Inflammatory macrophage treated with lipopolysaccharide for 1 hour (primary cell): ENCODE measurements around the gene LEMD2.
"Not testable (repeated sequence)": the region's sequence is repeated elsewhere in the genome, so short reads cannot be mapped to it uniquely, and the experiment has no call there.

Experiments
- DNase-seq, 2 donors: peaks; one replicate each; pipeline ENCODE4 v3.0.0-alpha.2; 2020 to 2022

The LEMD2 gene

DNA sequence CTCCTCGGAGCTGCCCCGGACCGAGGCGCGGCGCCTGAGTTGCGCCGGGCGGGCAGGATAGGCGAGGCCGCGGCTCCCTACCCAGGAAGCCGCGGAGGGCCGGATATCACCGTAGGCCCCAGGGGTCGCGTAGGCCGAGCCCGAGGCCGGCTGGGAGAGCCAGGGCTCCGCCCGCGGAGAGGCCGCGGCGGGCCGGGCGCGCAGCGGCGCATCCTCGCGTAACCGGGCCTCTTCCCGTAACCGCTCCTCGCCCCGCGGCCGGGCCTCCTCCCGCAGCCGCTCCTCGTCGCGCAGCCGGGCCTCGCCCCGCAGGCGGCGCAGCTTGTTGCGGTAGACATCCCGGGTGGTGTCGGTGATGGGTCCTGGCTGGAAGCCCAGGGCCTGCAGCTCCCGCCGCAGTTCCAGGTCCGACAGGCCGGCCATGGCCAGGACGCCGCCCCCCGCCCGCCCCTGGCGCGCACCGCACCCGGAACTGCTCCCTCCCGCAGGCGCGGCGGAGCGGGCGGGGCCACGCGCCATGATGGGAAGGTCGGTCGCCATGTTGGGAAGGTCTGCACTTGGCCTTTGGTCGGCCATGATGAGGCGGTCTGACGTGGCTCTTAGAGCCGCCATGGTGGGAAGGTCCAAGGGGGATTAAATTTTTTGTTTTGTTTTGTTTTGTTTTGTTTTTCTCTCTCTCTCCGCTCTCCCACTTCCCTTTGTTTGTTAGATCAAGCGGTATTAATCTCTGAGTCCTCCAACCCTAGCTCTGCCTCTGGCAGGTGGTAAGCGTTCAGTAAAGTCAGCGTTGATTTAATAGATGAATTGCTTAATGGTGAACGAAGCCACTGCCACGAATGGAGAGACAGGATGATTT lies at the start of gene LEMD2:
LEMD2 (minus strand) TSS at position 437 of the 856 bp plus-strand sequence; CDS start at position 423, 14 bp downstream.
- peak; percentile 87 to 96 for DNase-seq

GRCh38 chr6:33837971-33838665 lies 49.2 kb upstream of the LEMD2 start:
- no peak for DNase-seq

DNA sequence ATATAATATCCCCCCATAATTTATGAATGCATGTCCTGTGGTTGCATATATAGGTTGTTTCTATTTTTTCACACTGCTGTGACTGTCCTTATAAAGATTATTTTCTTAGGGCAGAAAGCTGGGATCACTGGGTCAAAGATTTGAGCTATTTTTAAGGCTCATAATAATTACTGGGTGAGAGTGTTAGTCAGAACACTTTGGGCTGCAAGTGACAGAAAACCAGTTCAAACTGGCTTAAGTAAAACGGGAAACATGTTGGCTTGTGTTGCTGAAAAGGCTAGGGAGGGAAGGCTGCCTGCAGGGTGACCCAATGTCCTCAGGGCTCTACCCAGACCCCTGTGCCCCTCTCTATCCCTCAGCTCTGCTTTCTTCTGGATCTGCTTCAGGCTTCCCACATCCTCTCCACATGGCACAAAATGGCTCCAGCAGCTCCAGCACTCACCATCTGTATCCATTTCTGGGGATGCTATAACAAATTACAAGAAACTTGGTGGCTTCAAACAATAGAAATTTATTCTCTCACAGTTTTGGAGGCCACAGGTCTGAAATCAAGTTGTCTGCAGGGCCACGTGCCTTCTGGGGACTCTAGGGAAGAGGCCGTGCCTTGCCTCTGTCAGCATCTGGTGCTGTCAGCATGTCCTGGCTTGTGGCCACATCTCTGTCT lies 48.0 kb upstream of the LEMD2 start:
- no peak for DNase-seq

DNA sequence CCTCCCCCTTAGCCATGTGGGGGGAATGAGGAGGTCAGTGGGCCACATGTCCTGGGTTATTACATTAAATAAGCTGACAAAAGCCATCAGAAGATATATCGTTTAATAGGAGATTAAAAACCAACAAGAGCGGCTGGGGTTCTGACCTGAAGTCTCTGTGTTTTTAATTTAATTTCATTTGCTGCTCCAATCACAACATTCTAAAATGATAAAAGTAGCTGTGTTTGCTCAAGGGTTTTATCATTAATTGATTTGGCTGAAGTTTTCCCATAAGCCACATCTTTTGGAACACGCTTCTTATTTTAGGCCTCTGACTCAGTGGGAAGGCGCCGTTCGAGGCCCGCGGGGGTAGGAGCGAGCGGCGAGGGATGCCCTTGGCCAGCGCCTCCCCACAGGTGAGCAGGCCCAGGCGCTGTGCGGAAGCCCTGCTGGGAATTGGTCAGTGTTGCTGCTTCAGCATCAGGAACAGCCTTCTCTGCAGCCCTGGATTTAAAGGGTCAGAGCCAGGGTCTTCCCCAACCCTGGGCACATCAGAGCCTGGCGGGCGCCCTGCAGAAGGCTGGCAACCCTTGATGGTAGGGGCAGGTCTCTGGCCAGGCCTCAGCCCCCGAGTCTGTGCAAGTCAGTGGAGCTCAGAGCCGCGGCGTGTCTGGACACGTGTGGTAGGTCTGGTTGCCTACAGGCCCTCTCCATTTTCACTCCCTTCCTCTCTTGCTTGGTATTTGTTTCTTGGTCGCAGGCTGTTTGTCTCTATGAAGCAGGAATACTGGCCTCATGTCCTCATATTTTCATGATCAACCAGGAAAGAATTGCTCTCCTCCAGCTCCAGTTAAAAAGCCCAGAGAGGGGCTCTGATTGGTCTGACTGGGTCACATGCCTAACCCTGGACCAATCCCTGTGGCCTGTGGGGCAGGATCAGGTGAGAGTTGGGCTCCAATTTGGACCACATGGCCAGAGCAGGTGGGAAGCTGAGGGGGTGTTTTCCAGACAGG lies 45.8 kb upstream of the LEMD2 start:
- no peak for DNase-seq

GRCh38 chr6:33833599-33833998 lies 44.7 kb upstream of the LEMD2 start:
- DNase-seq = no peak

DNA sequence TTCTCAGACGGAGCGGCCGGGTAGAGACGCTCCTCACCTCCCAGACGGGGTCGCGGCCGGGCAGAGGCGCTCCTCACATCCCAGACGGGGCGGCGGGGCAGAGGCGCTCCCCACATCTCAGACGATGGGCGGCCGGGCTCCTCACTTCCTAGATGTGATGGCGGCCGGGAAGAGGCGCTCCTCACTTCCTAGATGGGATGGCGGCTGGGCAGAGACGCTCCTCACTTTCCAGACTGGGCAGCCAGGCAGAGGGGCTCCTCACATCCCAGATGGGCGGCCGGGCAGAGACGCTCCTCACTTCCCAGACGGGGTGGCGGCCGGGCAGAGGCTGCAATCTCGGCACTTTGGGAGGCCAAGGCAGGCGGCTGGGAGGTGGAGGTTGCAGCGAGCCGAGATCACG lies 43.9 kb upstream of the LEMD2 start:
- DNase-seq = not testable (repeated sequence)

- DNase-seq = not testable (repeated sequence)
Measured at GRCh38 chr6:33831725-33832124, 42.8 kb upstream of the LEMD2 start.

DNA sequence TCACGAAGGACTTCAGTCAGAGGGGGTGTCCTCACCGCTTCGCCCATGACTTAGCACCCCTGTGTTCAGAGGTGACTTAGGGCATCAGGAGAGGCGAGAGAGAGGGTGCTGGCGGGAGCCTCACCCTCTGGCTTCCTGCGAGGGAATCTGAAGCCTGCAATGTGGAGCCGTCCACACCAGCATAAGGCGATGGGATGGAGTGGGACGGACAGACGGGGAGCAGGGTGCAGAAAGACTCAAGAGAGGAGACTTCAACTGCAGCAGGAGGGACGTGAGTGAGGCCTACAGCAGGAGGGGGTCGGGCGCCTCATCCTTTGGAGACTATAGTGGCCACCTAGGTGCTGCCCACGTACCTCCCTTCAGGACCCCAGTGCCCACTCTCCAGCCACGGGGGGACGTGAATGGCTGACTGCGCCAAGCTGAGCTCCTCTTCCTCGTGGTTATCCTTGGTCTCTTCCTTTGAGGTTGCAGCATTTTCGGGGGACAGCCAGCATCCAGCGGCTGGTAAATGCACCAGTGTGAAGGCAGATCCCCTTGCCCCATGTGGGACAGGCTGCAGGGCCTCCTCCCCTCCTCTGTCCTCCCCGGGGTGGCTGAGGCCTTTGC lies 41.8 kb upstream of the LEMD2 start:
- no peak for DNase-seq

DNA sequence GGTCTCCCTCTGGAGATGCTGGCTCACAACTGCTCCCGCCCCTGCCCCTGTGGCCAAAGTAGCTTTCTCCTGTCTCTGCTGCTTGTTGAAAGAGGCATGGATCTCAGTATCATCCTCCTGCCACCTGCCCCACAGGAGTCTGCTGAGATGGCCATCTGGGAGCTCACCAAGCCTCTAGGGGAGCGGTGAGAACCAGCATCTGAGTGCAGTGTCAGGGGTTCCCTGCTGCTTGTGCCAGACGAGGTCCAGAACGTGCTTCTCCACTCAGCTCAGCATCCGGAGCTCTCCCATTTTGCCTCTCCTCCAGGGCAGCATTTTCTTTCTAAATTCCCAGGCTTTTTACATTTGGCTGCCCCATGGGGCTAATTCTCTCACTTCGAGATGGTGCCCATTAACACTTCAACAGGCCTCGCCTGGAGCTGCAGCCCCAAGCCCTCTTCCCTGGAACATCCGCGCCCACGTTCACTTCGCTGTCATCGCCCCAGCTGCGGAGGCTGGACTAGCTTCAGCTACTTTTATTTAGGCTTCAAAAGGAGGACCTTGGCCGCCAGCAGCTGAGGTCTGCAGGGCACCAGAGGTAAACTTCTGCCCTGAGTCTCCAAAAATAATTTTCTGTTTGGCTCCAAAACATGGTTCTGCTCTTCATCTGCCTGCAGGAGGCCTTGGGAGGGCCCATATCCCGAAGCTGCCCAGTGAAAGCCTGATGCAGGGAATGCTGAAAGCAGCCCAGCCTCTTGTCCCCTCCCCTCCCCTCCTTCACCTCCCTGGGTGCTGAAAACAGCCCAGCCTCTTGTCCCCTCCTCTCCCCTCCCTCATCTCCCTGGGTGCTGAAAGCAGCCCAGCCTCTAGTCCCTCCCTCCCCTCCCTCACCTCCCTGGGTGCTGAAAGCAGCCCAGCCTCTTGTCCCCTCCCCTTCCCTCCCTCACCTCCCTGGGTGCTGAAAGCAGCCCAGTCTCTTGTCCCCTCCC lies 40.1 kb upstream of the LEMD2 start:
- no peak for DNase-seq

- no peak for DNase-seq
Measured at GRCh38 chr6:33828452-33828763, 39.5 kb upstream of the LEMD2 start.

DNA sequence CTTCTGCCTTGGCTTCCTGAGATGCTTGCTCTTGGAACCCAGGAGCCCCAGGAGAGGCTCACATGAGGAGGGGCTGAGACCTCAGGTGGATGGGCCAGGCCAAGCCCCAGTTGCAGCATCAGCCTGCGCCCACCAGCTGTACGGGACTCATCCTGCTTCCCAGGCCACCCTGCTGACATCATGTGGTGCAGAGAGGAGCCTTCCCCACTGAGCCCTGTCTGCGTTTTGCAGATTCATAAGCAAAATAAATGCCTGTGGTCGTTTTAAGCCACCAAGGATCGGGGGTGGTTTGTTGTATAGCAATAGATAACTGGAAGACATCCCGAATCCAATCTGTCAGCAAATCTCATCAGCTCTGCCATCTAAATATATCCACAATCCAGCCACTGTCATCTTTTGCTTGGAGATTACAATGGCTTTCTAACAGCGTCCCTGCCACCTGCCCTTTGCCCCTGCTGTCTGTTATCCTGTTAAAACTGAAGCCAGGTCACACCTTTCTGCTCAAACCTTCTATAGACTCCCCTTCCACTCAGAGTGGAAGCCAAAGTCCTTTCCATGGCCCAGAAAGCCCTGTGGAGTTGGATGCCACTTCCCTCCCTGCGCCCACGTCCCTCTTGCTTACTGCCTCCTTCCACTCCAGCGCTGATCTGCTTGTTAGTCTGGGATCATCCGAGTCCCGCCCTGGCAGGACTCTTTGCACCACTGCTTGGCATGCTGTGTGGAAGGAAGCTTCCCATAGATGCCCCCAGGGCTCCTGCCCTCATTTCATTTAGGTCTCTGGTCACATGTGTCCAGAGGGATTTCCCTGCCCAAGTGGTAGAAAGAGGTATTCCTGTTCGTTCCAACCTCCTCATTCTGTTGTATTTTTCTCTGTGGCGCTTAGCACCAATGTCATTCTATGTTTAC lies 38.9 kb upstream of the LEMD2 start:
- DNase-seq = no peak

- DNase-seq = no peak
Measured at GRCh38 chr6:33826537-33826936, 37.6 kb upstream of the LEMD2 start.

DNA sequence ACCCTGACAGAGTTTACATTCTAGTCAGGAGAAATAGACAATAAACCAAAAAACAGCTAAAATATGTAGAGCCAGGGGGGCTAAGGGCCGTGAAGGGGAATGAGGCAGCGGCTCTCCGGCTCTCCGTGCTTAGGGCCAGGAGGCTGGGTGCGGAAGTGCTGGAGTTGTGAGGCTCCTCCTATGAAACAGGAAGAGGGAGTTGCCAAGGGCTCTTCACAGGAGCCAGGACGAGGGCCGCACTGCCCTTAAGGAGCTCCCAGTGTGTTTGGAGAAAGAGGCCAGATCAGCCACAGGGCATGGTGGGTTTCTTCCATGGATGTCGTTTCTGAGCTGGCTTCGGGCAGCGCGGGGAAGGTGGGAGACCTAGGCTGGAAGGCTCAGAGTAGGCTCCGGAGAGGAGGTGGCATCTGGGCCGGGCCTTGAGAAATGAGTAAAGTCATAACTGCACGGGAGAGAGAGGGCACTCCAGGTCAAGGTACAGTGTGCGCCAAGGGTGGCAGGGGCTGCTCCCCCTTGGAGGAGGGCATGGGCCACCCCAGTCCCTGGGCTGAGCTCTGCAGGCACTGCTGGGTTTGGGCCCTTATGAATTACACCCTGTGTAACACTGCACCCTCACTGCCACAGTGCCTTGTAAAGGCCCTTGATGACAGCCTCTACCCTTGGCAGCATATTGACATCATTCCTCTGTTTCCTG lies 35.7 kb upstream of the LEMD2 start:
- DNase-seq = no peak

DNA sequence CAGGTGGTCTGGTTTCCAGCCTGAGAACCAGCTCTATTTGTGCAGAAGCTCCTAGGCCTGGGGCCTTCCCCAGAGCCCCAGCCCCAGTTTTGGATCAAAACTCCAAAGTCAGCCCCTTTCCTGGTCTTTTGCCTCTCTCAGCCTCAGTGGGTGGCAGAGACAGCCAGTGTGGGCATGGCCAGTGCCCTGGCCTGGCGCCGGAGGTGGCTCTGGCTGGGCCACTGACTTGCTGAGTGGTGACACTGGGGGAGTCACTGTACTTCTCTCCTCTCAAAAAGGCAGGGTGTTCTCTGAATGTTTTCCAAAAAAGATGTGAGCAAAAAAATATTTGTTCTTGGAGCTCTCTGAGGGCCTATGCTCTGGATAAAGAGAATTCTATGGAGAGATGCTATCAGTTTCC lies 34.9 kb upstream of the LEMD2 start:
- no peak for DNase-seq

GRCh38 chr6:33822575-33823395 lies 33.9 kb upstream of the LEMD2 start:
- no peak for DNase-seq

DNA sequence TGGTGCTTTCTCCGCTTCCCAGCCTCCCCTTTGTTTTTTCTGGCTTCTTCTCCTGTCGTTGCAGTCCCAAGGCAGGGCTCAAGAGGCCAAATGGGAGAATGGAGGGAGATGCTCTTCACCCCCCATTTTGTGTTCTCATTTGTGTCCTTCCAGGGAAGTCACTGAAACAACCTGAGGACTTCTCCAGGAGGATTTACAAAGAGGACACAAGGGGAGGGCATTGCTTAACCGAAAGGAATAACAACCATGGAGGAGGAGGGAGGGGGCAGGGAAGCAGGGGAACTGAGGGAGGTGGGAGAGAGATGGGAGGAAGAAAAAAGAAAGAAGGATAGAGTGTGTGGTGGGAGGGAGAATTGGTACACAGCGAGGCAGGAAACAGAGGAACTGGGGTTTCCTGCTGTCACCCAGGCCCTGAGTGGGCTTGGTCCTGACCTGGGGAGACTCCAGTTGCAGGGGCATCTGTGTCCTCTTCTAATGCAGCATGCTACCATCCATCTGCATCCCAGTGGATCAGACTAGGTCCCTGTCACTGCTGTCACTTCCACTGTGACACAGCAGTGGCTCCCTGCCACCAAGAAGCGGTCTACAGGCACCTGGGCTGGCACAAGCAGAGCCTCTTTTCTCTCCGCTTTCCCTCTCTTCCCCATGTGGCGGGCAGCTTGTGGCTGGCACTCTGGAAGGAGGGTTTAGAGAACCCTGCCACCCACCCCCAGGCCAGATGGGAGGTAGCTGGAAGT lies 32.0 kb upstream of the LEMD2 start:
- DNase-seq = no peak

- DNase-seq = no peak
Measured at GRCh38 chr6:33820243-33820642, 31.3 kb upstream of the LEMD2 start.

GRCh38 chr6:33819021-33819420 lies 30.1 kb upstream of the LEMD2 start:
- DNase-seq = no peak
